Parathyroid adenoma (tissue), 2 donors: ENCODE measurements around the gene MLLT3.

Experiments
- H2AFZ ChIP-seq: fragments of 300-600 bp; sonication (generic); one replicate; pipeline ENCODE4 v1.7.0; 2017; ENCODE audit warnings: antibody characterized with exemption, mild to moderate bottlenecking
- H3K27ac ChIP-seq: fragments of 300-600 bp; sonication (generic); one replicate; pipeline ENCODE4 v1.7.0; 2017
- H3K27me3 ChIP-seq: fragments of 300-600 bp; sonication (generic); one replicate; pipeline ENCODE4 v1.7.0; 2017; ENCODE audit warnings: low read length; ENCODE audit not compliant: control insufficient read depth, insufficient read depth
- H3K36me3 ChIP-seq: fragments of 300-600 bp; sonication (generic); one replicate; pipeline ENCODE4 v1.7.0; 2017; ENCODE audit warnings: low read length; ENCODE audit not compliant: control insufficient read depth, insufficient read depth
- H3K4me1 ChIP-seq: fragments of 300-600 bp; sonication (generic); one replicate; pipeline ENCODE4 v1.7.0; 2017; ENCODE audit warnings: control low read depth
- H3K4me2 ChIP-seq: fragments of 300-600 bp; sonication (generic); one replicate; pipeline ENCODE4 v1.7.0; 2017; ENCODE audit warnings: low read length
- H3K4me3 ChIP-seq: fragments of 300-600 bp; sonication (generic); one replicate; pipeline ENCODE4 v1.7.0; 2017; ENCODE audit warnings: low read depth, low read length
- H3K79me2 ChIP-seq: fragments of 300-600 bp; sonication (generic); one replicate; pipeline ENCODE4 v1.7.0; 2017; ENCODE audit warnings: control low read depth
- H3K9ac ChIP-seq: fragments of 300-600 bp; sonication (generic); one replicate; pipeline ENCODE4 v1.7.0; 2017; ENCODE audit warnings: mild to moderate bottlenecking
- H3K9me3 ChIP-seq: fragments of 300-600 bp; sonication (generic); one replicate; pipeline ENCODE4 v1.7.0; 2017; ENCODE audit warnings: low read length; ENCODE audit not compliant: control insufficient read depth
- TF ChIP-seq, protein P1 (sequence below): fragments of 300-600 bp; sonication (generic); IDR thresholded peaks from one replicate; pipeline ENCODE4 v1.7.0; 2017; ENCODE audit warnings: antibody characterized with exemption, mild to moderate bottlenecking
- donor health status: primary hyperparathyroidism.

The MLLT3 gene

GRCh38 chr9:20622330-20623020 lies at the start of gene MLLT3:
MLLT3 (minus strand) TSS chr9:20622499.
- TF ChIP-seq, protein P1, sequence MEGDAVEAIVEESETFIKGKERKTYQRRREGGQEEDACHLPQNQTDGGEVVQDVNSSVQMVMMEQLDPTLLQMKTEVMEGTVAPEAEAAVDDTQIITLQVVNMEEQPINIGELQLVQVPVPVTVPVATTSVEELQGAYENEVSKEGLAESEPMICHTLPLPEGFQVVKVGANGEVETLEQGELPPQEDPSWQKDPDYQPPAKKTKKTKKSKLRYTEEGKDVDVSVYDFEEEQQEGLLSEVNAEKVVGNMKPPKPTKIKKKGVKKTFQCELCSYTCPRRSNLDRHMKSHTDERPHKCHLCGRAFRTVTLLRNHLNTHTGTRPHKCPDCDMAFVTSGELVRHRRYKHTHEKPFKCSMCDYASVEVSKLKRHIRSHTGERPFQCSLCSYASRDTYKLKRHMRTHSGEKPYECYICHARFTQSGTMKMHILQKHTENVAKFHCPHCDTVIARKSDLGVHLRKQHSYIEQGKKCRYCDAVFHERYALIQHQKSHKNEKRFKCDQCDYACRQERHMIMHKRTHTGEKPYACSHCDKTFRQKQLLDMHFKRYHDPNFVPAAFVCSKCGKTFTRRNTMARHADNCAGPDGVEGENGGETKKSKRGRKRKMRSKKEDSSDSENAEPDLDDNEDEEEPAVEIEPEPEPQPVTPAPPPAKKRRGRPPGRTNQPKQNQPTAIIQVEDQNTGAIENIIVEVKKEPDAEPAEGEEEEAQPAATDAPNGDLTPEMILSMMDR: no peak
- H2AFZ ChIP-seq: peak within 1 kb of the TSS; percentile 81
- H3K36me3 ChIP-seq: no peaks in the 10 kb centered on the region
- no peaks in the 10 kb centered on the region for H3K4me1 ChIP-seq
- H3K79me2 ChIP-seq: no peaks in the 10 kb centered on the region
- no peaks in the 10 kb centered on the region for H3K27me3 ChIP-seq
- H3K9ac ChIP-seq: peak within 1 kb of the TSS; percentile 28
- H3K4me3 ChIP-seq: peak within 1 kb of the TSS; percentile 89
- H3K27ac ChIP-seq: peak within 1 kb of the TSS; percentile 73
- no peaks in the 10 kb centered on the region for H3K9me3 ChIP-seq
- H3K4me2 ChIP-seq: peak within 1 kb of the TSS; percentile 95

DNA sequence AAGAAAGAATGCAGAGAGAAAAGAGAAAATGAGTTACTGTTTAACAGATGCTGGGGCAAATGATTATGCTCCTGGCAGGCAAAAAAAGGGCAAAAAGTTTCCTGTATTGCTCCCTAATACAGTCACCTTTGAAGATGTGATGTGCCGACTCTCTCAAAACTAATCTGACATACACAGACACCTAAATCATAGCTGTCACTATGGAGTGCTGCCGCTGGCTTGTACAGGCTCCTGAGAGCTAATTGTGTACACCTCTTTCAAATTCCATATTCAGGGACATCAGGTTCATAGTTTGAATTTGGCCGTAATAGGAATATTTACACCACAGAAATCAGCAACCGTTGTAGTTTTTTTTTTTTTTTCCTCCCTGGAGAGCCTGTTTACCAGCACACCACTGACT lies 49.3 kb upstream of the MLLT3 start:
- H3K27me3 ChIP-seq: no peaks in the 10 kb centered on the region
- H3K36me3 ChIP-seq: no peaks in the 10 kb centered on the region
- no peaks in the 10 kb centered on the region for H3K4me1 ChIP-seq
- H2AFZ ChIP-seq: no peak overlapping the region
- H3K79me2 ChIP-seq: no peaks in the 10 kb centered on the region
- no peak overlapping the region for H3K9ac ChIP-seq
- H3K27ac ChIP-seq: no peak overlapping the region
- no peaks in the 10 kb centered on the region for H3K9me3 ChIP-seq
- TF ChIP-seq, protein P1: no peak
- H3K4me3 ChIP-seq: no peak overlapping the region
- no peak overlapping the region for H3K4me2 ChIP-seq

DNA sequence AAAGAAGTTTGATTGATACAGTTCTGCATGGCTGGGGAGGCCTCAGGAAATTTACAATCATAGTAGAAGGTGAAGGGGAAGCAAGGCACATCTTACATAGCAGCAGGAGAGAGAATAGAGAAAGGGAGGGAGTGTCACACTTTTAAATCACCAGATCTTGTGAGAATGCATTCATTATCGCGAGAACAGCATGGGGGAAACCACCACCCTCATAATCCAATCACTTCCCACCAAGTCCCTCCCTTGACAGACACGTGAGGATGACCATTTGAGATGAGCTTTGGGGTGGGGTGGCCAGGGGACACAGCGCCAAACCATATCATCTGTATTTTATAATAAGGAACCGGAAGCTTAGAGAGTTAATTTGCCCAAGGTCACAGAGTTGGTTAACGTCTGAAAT lies 48.1 kb upstream of the MLLT3 start:
- Histone ChIP-seq H3K36me3 (no peaks in the 10 kb centered on the region), H2AFZ (no peak overlapping the region), H3K4me2 (no peak overlapping the region), H3K4me3 (no peak overlapping the region), H3K27ac (no peak overlapping the region), H3K79me2 (no peaks in the 10 kb centered on the region), H3K9ac (no peak overlapping the region), H3K4me1 (no peaks in the 10 kb centered on the region), H3K27me3 (no peaks in the 10 kb centered on the region), H3K9me3 (no peaks in the 10 kb centered on the region)
- TF ChIP-seq, protein P1: no peak

DNA sequence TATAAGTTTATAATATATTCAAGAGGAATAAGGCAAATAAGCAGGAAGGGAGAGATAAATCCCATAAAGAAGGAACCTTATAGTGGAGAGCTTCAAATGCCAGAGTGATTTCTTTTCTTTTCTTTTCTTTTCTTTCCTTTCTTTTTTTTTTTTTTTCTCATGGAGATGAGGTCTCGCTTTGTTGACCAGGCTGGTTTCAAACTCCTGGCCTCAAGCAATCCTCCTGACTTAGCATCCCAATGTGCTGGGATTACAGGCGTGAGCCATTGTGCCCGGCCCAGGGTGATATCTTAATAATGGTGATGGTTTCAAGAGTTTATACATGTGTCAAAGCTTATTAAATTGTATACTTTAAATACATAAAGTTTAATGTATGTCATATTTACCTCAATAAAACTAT lies 42.2 kb upstream of the MLLT3 start:
- Histone ChIP-seq H3K79me2 (no peaks in the 10 kb centered on the region), H2AFZ (no peak overlapping the region), H3K9me3 (no peaks in the 10 kb centered on the region), H3K4me2 (no peak overlapping the region), H3K4me1 (no peaks in the 10 kb centered on the region), H3K27me3 (no peaks in the 10 kb centered on the region), H3K36me3 (no peaks in the 10 kb centered on the region), H3K9ac (no peak overlapping the region), H3K4me3 (no peak overlapping the region), H3K27ac (no peak overlapping the region)
- TF ChIP-seq, protein P1: no peak

- H3K79me2 ChIP-seq: peaks cover 2% of the 10 kb centered on the region
- TF ChIP-seq, protein P1: no peak
- H2AFZ ChIP-seq: no peak overlapping the region
- H3K4me3 ChIP-seq: no peak overlapping the region
- no peaks in the 10 kb centered on the region for H3K36me3 ChIP-seq
- H3K4me2 ChIP-seq: no peak overlapping the region
- no peaks in the 10 kb centered on the region for H3K27me3 ChIP-seq
- H3K9ac ChIP-seq: no peak overlapping the region
- no peaks in the 10 kb centered on the region for H3K9me3 ChIP-seq
- no peaks in the 10 kb centered on the region for H3K4me1 ChIP-seq
- no peak overlapping the region for H3K27ac ChIP-seq
Observed at GRCh38 chr9:20663133-20663532, 40.8 kb upstream of the MLLT3 start.
